GM19023 (cell line): ENCODE measurements around the gene KCNQ5.
"Not testable (repeated sequence)": the region's sequence is repeated elsewhere in the genome, so short reads cannot be mapped to it uniquely, and the experiment has no call there.

Experiments
- ATAC-seq: cut with Tn5 transposase; IDR thresholded peaks from one replicate; pipeline ENCODE4 v1.9.1; 2021; ENCODE audit warnings: mild to moderate bottlenecking, moderate library complexity; ENCODE audit not compliant: unreplicated experiment

Gene KCNQ5

GRCh38 chr6:73156793-73157767, 535.2 kb downstream of the KCNQ5 start:
- ATAC-seq: no peak

- ATAC-seq: no peak
Observed at GRCh38 chr6:73157870-73158269, 536.0 kb downstream of the KCNQ5 start.

DNA sequence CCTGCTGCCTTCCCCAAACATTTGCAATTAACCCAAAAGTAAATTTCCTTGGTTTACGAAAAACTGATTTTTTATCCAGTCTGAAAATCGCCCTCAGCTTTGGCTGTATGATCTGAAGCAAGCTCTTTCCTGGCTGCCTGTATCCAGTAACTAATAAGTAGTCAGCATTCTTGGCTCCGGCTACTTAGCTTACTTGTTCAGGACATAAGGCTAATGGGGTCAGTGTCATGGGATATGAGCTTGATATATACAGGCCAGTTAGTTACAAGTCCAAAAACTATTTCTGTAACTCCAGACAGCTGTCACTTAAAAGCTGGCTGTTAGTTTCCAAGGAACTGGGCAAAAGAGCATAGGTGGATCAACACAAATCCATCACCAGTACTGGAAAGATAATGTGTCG, 547.2 kb downstream of the KCNQ5 start:
- ATAC-seq: no peak

GRCh38 chr6:73169633-73170032, 547.8 kb downstream of the KCNQ5 start:
- no peak for ATAC-seq

- ATAC-seq: no peak
Observed at GRCh38 chr6:73174646-73175045, 552.8 kb downstream of the KCNQ5 start.

- ATAC-seq: no peak
Observed at GRCh38 chr6:73176057-73176456, 554.2 kb downstream of the KCNQ5 start.

- peak; percentile 41 for ATAC-seq
Observed at GRCh38 chr6:73177221-73177944, 555.5 kb downstream of the KCNQ5 start.

GRCh38 chr6:73180076-73180738, 558.3 kb downstream of the KCNQ5 start:
- no peak for ATAC-seq

GRCh38 chr6:73180763-73181619, 559.1 kb downstream of the KCNQ5 start:
- peak; percentile 77 for ATAC-seq

- ATAC-seq: peak; percentile 44
Observed at GRCh38 chr6:73182021-73182607, 560.2 kb downstream of the KCNQ5 start.

- not testable (repeated sequence) for ATAC-seq
Observed at GRCh38 chr6:73193302-73193701, 571.4 kb downstream of the KCNQ5 start.

GRCh38 chr6:73194744-73195143, 572.9 kb downstream of the KCNQ5 start:
- ATAC-seq: no peak

DNA sequence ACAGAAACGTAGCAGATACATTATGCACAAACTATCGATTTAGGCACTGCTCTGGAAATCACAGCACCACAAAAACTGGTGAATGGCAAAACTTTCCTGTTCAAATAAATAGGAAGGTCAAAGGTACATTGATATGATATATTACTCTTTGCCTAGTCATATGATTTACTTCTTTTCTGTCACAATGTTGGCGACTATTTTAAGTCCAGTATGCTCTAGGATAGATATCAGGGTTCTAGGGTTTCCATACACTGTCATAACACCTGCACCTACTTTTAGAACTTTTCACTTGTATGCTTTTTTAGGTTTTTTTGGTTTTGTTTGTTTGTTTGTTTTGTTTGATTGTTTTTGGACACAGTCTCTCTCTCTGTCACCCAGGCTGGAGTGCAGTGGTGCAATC, 578.4 kb downstream of the KCNQ5 start:
- no peak for ATAC-seq

GRCh38 chr6:73200735-73201134, 578.9 kb downstream of the KCNQ5 start:
- ATAC-seq: no peak

GRCh38 chr6:73203098-73203497, 581.2 kb downstream of the KCNQ5 start:
- ATAC-seq: no peak

DNA sequence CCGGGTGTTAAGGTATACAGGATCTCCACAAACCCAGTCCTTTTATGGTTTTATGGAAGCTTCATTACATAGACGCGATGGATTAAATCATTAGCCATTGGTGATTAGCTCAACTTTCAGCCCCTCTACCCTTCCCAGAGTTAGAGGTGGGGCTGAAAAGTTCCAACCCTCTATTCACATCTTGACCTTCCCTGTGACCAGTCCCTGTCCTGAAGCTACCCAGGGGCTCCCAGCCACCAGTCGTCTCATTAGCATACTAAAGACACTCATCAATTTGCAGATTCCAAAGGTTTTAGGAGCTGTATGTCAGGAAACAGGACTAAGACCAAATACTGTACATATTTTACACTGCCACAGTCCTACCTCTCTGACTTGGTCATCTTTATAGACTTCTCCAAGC, 582.4 kb downstream of the KCNQ5 start:
- ATAC-seq: no peak

DNA sequence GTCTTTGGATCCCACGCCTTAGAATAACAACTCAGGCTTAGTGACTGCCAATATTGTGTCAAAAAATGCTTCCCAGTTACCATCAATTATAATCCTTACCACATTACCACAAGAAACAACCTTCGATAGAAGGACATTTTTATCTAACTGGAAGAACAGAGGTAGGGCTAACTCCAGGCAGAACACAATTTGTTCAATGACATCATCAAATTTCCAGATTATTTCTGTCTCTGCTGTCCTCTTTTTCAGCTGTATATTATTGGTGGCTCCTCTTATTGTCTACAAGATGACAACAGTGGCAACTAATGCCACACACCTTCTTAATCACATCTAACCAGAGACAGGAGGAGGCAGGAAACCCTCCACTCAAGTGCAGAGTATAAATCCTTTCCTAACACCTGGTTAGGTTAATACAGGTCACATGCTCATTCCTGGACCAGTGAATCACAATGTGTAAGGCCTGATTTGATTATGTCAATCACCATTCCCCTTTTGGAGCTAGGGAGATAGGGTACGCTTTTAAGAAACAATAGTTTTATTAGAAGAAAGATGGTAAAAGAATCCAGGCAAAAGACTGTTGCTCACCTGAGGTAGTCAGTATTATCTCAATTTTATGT, 585.5 kb downstream of the KCNQ5 start:
- ATAC-seq: no peak

- no peak for ATAC-seq
Observed at GRCh38 chr6:73209117-73209516, 587.3 kb downstream of the KCNQ5 start.

GRCh38 chr6:73216859-73217258, 595.0 kb downstream of the KCNQ5 start:
- no peak for ATAC-seq

- no peak for ATAC-seq
Observed at GRCh38 chr6:73225396-73225795, 603.5 kb downstream of the KCNQ5 start, which contains the start of gene KHDC1L. Gene KHDC1L (minus strand): TSS chr6:73225496. CDS start chr6:73225408, 88 bp downstream.
